ENCODE results near the gene UTP15. TPM values are rescaled to one million over a fixed set of nuclear protein-coding genes. Genes with fewer than 3 reads are reported as not detected.
A peak's percentile ranks its signal among the peaks of the same experiment; 100 is the strongest.

UTP15 gene
- total and polyA plus RNA-seq, 2 experiments from 2014 or later, result 16.5 to 59.0 TPM

DNA sequence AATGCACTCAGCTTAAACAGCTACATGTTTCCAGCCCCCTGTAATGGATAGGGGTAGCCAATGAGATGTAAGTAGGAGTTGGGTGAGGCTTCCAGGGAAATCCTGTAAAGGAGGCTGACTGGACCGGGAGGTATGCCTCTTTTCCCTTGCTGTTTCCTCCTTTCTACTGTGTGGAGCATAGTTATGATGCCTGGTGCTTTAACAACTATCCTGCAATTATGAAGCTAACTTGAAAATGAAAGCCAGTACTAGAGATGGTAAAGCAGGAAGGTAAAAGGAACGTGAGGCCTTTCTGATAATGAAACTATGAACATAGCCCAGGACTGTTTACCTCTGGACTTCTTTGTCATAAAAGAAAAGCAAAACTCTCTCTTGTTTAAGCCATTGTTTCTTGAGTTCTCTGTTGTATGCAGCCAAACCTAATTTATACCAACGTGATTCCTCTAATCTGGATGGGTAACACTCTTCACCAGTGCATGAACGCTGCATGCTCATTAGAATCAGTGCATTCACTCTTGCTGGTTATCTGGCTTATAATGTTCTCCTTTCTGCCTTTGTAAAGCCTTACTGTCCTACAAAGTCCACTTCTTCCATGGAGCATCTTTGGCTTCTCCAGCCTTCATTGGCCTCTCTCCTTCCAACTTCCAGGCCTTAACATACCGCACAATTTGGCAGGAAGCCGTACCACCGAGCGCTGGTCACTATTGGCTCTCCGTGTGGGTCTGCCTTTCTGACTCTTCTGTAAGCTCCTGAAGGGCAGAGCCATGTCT is 52.2 kb downstream of the UTP15 start:
- peak overlapping the region; percentile 78; the same call in 1 of the 2 replicates for H2AFZ ChIP-seq
- no peak for DNase-seq (ENCODE audit: low spot score)

DNA sequence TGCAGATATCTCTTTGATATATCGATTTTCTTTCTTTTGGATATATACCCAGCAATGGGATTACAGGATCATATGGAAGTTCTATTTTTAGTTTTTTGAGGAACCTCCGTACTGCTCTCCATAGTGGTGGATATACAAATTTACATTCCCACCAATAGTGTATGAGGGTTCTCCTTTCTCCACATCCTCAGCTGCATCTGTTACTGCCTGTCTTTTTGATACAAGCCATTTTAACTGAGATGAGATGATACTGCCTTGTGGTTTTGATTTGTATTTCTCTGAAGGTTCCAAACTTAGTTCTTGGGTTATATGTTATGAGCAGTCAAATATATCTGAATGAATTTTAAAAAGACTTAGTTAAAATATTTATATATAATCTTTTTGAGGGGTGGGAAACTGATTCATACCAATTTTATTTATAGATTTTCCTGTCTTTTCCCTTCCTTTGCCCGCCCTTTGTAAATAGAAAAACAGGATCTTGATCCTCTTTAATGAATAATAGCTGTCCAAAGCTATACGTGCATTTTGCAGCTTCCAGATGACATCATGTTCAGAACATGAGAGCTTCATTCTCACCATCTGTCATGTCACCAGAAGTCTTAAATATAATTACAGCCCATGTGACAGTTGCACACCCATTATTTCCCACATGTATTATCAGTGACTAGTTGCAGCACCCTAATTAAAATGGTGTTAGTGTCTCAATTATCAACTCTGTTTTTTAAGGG is 54.2 kb downstream of the UTP15 start:
- no peaks in the 10 kb centered on the region for H3F3A ChIP-seq (replicated peaks; ENCODE audit: low read depth)
- Mint-ChIP-seq H3K4me1 (peaks cover 28% of the 10 kb centered on the region), H3K36me3 (ENCODE audit: low read depth) (no peaks in the 10 kb centered on the region), H3K4me3 (no peak overlapping the region), H3K9me3 (no peaks in the 10 kb centered on the region), H3K27me3 (ENCODE audit: insufficient read depth, low read depth, poor library complexity) (peaks cover 2% of the 10 kb centered on the region), H3K27ac (no peak overlapping the region)
- DNase-seq (ENCODE audit: low spot score), result no peak
- no peak overlapping the region for H2AFZ ChIP-seq
- H3K4me2 ChIP-seq, result no peak overlapping the region
- H3K27me3 ChIP-seq (ENCODE audit: insufficient read depth), result no peaks in the 10 kb centered on the region
- peaks cover 17% of the 10 kb centered on the region for H3K4me1 ChIP-seq (ENCODE audit: insufficient read depth)
- H3K4me3 ChIP-seq, result no peak overlapping the region
- ATAC-seq, result no peak
- H4K20me1 ChIP-seq (replicated peaks; ENCODE audit: insufficient read depth), result no peaks in the 10 kb centered on the region
- H3K79me2 ChIP-seq (replicated peaks; ENCODE audit: insufficient read depth), result no peaks in the 10 kb centered on the region
- no peak overlapping the region for H3K27ac ChIP-seq (ENCODE audit: low read depth)
- no peaks in the 10 kb centered on the region for H3K9me2 ChIP-seq (ENCODE audit: insufficient read depth)
- H3K36me3 ChIP-seq (ENCODE audit: insufficient read depth), result no peaks in the 10 kb centered on the region
- no peak for TF ChIP-seq STAT1 (IDR thresholded peaks at IDR 0.05; ENCODE audit: unreplicated experiment)
- TF ChIP-seq ZNF331 (CRISPR knock-in tag; IDR thresholded peaks at IDR 0.05; ENCODE audit: low read depth), result no peak
- no peak for TF ChIP-seq ZNF114 (CRISPR knock-in tag; IDR thresholded peaks at IDR 0.05)
- TF ChIP-seq REST (IDR thresholded peaks at IDR 0.05; ENCODE audit: unreplicated experiment), result no peak
- no peak for TF ChIP-seq NANOG (IDR thresholded peaks at IDR 0.05; ENCODE audit: borderline replicate concordance)
- TF ChIP-seq POLR2AphosphoS5 (IDR thresholded peaks at IDR 0.05; ENCODE audit: low read depth), result no peak
- no peak for TF ChIP-seq ZNF462 (CRISPR knock-in tag; IDR thresholded peaks at IDR 0.05)

More for the DNA sequence above, 52.2 kb downstream of the UTP15 start:
- Histone ChIP-seq H4K20me1 (replicated peaks; ENCODE audit: insufficient read depth) (no peaks in the 10 kb centered on the region), H3K4me3 (no peak overlapping the region), H3K4me2 (no peak overlapping the region), H3K27ac (ENCODE audit: low read depth) (no peak overlapping the region), H3F3A (replicated peaks; ENCODE audit: low read depth) (no peaks in the 10 kb centered on the region), H3K36me3 (ENCODE audit: insufficient read depth) (no peaks in the 10 kb centered on the region), H3K79me2 (replicated peaks; ENCODE audit: insufficient read depth) (no peaks in the 10 kb centered on the region), H3K4me1 (ENCODE audit: insufficient read depth) (peaks cover 7% of the 10 kb centered on the region; the same call in 1 of the 2 replicates), H3K9me2 (ENCODE audit: insufficient read depth) (no peaks in the 10 kb centered on the region), H3K27me3 (ENCODE audit: insufficient read depth) (no peaks in the 10 kb centered on the region)
- H3K4me1 Mint-ChIP-seq, result peaks cover 18% of the 10 kb centered on the region; the same call in 2 of the 3 replicates
- no peaks in the 10 kb centered on the region for H3K9me3 Mint-ChIP-seq
- peaks cover 2% of the 10 kb centered on the region for H3K27me3 Mint-ChIP-seq (ENCODE audit: insufficient read depth, low read depth, poor library complexity)
- H3K36me3 Mint-ChIP-seq (ENCODE audit: low read depth), result no peaks in the 10 kb centered on the region
- no peak for ATAC-seq
- TF ChIP-seq ZNF114 (CRISPR knock-in tag; IDR thresholded peaks at IDR 0.05), result no peak
- TF ChIP-seq, protein P1, sequence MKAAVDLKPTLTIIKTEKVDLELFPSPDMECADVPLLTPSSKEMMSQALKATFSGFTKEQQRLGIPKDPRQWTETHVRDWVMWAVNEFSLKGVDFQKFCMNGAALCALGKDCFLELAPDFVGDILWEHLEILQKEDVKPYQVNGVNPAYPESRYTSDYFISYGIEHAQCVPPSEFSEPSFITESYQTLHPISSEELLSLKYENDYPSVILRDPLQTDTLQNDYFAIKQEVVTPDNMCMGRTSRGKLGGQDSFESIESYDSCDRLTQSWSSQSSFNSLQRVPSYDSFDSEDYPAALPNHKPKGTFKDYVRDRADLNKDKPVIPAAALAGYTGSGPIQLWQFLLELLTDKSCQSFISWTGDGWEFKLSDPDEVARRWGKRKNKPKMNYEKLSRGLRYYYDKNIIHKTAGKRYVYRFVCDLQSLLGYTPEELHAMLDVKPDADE (IDR thresholded peaks at IDR 0.05), result no peak
- H3K4me3 Mint-ChIP-seq, result no peak overlapping the region
- no peak overlapping the region for H3K27ac Mint-ChIP-seq

Measured in GM23338 (cell line).